ENCODE results near the gene RNU6-1.

GRCh38 chr15:67834581-67835296 is 5.1 kb downstream of the RNU6-1 start:
- no peak for TF ChIP-seq POLR2A (IDR thresholded peaks at IDR 0.05)
- no peak for TF ChIP-seq CTCF (IDR thresholded peaks at IDR 0.05)
